HFF-Myc (cell line): Measurements from ENCODE around the gene TTLL11.

ENCODE experiments used
- DNase-seq: peaks from one replicate; pipeline ENCODE4 v3.0.0-alpha.2; 2011; ENCODE audit warnings: low read depth; ENCODE audit errors: extremely low read depth
- H3K4me3 ChIP-seq: replicated peaks from 2 replicates; pipeline ENCODE4 v1.5.1; 2011; ENCODE audit warnings: low read depth, mild to moderate bottlenecking, control low read depth, low read length
- TF ChIP-seq, protein P1 (sequence below): IDR thresholded peaks from 2 replicates; pipeline ENCODE4 v1.5.1; 2012; ENCODE audit warnings: mild to moderate bottlenecking, low read depth, low read length, control low read depth; ENCODE audit errors: missing control alignments

TTLL11 gene

DNA sequence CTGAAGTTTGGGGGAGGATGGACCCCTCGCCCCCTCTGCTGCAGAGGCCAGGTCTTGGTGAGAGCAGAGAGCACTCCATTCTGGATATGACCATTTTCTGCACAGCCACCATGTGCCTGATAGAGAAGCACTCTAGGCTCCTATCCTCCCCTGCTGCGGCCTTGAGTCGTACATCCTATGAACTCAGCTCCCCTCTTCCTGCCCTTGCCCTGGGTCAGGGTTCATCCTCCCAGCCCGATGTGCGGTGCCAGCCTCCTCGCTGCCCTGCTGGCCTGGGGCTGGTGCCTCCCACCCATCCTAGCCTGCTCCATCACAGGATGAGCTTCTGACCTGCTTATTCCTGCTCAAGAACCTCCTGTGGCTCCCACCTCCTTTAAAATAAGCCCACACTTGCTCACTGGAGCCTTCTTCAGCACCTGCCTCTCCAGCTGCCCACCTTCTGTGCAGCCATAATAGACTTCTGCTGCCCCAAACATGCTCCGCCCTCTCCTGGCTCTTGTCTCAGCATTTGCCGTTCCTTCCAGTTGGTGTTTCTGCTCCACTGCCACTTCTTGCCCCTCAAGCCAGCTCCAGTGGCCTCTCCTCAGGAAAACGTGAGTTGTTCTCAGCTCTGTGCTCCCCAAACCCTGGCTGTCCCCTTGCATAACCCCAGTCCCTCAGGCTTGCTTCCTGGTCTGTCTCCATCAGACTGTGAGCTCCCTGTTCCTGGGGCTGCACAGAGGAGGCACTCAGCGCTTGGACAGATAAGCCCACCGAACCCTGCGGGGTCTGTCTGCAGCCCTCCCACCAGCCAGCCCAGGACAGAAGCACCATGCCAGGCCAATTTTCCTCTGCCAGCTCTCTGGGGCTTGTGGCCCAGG is 22.3 kb upstream of the TTLL11 start:
- DNase-seq: no peak
- no peak overlapping the region for H3K4me3 ChIP-seq
- TF ChIP-seq, protein P1, sequence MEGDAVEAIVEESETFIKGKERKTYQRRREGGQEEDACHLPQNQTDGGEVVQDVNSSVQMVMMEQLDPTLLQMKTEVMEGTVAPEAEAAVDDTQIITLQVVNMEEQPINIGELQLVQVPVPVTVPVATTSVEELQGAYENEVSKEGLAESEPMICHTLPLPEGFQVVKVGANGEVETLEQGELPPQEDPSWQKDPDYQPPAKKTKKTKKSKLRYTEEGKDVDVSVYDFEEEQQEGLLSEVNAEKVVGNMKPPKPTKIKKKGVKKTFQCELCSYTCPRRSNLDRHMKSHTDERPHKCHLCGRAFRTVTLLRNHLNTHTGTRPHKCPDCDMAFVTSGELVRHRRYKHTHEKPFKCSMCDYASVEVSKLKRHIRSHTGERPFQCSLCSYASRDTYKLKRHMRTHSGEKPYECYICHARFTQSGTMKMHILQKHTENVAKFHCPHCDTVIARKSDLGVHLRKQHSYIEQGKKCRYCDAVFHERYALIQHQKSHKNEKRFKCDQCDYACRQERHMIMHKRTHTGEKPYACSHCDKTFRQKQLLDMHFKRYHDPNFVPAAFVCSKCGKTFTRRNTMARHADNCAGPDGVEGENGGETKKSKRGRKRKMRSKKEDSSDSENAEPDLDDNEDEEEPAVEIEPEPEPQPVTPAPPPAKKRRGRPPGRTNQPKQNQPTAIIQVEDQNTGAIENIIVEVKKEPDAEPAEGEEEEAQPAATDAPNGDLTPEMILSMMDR: no peak

DNA sequence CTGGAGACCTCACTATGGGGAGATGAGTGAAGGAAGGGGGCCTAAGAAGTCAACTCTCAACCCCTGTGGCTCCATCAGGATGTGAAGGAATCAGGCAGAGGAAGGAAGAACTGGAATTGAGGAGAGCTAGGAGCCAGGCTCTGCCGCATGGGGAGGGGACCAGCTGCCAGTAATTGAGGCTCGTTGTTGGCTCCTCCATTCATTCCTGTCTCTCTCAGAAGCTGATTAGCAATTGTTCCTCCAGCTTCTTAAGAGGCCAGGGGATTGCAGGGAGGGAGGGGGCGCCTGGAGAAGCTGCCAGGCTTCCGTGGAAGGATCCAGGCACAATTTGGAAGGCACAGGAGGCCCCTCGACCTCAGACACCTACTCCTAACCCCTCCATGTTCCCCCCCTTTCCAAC is 20.5 kb upstream of the TTLL11 start:
- DNase-seq: no peak
- no peak overlapping the region for H3K4me3 ChIP-seq
- TF ChIP-seq, protein P1: no peak

DNA sequence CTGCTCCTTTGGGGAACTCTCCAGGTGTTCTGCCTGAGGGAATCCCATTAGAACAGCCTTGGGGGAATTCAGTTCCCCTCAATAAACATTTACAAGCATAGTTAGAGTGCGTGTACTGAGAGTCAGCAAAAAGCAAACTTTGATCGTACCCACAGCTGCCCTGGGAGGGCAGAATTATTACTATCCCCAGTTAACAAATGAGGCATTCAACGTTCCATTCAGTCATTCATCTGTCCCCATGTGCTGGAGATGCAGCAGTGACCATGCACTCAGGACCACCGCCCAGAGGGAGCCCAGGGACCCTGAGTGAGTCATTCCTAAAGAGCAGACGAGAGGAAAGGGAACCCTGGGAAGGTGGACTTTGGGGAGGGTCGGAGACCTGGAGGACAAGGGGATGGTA is 19.1 kb upstream of the TTLL11 start:
- TF ChIP-seq, protein P1: no peak
- H3K4me3 ChIP-seq: no peak overlapping the region

DNA sequence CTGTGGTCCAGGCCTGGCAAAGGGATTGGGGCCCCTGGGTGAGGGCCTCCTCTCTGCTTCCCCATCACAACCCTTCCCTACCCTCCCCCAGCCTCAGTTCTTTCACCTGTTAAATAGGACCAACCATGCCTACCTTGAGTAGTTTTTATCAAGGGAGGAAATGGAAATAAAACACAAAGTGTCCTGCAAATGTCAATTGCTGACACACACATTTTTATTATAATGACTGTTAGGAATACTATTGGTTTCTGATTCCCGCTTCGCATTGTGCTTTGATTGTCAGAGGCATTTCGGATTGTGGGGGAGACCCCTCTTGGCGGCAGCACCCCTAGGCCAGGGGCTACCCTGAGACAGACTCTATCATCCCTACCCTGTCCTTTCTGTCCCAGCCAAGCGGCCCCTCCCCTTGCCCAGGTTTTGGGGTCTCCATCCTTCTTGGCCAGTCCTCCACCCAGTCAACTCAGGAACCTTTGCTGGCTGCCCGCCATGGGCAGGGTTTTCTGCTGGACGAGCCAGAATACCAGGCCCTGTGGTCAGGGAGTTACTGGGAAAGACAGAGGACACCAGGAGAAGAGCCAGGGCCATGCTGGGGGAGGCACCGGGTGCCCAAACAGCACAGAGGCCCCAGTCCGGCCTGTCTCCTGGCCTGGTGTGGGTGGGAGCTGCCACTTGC is 18.4 kb upstream of the TTLL11 start:
- no peak overlapping the region for H3K4me3 ChIP-seq
- no peak for DNase-seq
- TF ChIP-seq, protein P1: no peak

More for the DNA sequence above, 19.1 kb upstream of the TTLL11 start:
- DNase-seq: no peak

DNA sequence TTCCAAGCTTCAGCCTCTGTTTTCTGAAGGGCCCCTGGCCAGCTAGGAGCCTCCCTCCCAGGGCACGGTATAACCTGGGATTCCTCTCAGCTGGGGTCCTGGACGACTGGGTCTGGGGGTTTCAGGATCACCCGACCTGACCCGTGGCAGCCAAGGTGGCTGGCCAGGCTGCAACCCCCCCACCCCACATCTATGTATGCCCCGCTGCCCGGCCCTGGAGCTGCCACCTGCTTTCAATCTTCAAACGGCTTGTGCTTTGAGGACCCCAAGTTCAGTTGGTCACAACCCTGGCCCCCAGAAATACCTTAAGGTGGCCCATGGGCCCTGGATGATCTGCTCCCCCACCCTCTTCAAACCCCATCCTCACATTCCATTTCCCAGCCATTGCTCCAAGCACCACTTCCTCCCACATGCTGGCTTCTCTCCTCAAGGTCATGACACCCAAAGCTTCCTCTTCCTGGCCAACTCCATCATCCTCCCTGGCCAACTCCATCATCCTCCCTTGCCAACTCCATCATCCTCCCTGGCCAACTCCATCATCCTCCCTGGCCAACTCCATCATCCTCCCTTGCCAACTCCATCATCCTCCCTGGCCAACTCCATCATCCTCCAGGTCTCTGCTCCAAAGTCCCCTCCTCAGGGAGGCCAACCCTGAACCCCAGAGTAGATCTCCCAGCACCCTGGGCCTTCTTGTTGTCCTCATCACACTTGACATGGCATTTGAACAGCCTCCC is 17.2 kb upstream of the TTLL11 start:
- H3K4me3 ChIP-seq: no peak overlapping the region
- TF ChIP-seq, protein P1: no peak
- DNase-seq: no peak

DNA sequence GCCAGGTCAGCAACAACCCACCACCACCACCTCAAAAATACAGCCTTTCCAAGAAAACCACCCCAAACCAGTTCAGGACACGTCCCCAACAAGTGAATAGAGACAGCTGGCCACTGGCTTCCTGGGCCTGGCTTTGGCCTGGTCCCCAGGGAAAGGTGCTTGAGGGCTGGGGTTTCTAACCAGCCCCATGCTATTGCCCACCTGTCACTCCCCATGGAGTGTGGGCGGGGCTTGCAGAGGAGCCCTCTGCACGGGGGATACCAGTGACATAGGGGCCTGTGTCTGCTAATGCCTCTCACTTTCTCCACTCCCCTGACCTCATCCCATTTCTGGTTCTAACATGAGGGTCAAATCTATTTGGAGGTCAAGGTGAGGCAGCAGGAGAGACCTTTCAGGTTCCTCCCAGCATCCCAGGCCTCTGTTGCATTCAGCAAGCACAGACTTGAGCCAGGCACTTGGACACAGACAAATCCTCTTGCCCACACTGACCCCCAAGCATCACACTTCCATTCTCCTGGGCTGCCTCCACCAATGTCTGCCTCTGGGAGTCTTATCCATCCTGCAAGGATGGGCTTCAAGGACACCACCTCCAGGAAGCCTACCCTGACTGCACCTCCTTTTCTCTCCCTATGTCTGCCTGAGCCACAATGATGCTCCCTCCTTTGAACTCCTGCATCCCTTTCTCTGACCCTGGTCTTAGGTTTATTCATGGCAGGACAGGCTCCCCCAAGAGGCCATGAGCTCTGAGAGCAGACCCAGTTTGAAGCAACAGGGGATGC is 16.1 kb upstream of the TTLL11 start:
- H3K4me3 ChIP-seq: no peak overlapping the region
- TF ChIP-seq, protein P1: no peak
- DNase-seq: no peak
